ENCODE measurements around the gene KNCN. TPM values are rescaled to one million over a fixed set of nuclear protein-coding genes. Genes with fewer than 3 reads are reported as not detected.

The KNCN gene
- total RNA-seq, 4 donors from 2014 or later = not detected

DNA sequence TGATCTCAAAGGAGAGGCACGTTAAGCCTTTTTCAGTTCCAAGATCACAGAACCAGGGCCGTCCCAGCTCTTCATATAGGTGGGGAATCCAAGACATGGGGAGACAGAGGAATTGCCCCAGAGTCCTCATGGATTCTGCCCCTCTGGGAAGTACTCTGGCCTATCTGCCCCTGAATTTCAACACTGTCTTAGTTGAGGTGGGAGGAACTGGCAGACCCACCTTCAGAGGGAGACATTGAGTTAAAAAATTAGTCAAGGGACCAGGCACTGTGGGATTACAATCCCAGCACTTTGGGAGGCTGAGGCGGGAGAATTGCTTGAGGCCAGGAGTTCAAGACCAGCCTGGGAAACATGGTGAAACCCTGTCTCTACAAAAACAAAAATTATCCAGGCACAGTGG, 2.1 kb upstream of the KNCN start:
- no peak for TF ChIP-seq CTCF (IDR thresholded peaks at IDR 0.05)
- DNase-seq (ENCODE audit: low spot score) (no peak), ATAC-seq (ENCODE audit: low FRiP score) (no peak)

- DNase-seq (ENCODE audit: low spot score) = no peak
Measured at GRCh38 chr1:46552357-46553237, 1.1 kb upstream of the KNCN start.

GRCh38 chr1:46550751-46551231, 656 bp downstream of the KNCN start:
- no peak for DNase-seq (ENCODE audit: low spot score)
- no peak for TF ChIP-seq CTCF (IDR thresholded peaks at IDR 0.05)

More at GRCh38 chr1:46552357-46553237, 1.1 kb upstream of the KNCN start:
- no peak for ATAC-seq (ENCODE audit: low FRiP score)
- no peak for TF ChIP-seq CTCF (IDR thresholded peaks at IDR 0.05)

GRCh38 chr1:46549697-46550681, 1.5 kb downstream of the KNCN start:
- ATAC-seq (ENCODE audit: low FRiP score) = no peak
- DNase-seq (ENCODE audit: low spot score) = no peak
- TF ChIP-seq CTCF (IDR thresholded peaks at IDR 0.05) = no peak

More at GRCh38 chr1:46550751-46551231, 656 bp downstream of the KNCN start:
- no peak for ATAC-seq (ENCODE audit: low FRiP score)

GRCh38 chr1:46547481-46548383, 3.7 kb downstream of the KNCN start:
- ATAC-seq (ENCODE audit: low FRiP score) (no peak), DNase-seq (ENCODE audit: low spot score) (no peak)
- no peak for TF ChIP-seq CTCF (IDR thresholded peaks at IDR 0.05)

DNA sequence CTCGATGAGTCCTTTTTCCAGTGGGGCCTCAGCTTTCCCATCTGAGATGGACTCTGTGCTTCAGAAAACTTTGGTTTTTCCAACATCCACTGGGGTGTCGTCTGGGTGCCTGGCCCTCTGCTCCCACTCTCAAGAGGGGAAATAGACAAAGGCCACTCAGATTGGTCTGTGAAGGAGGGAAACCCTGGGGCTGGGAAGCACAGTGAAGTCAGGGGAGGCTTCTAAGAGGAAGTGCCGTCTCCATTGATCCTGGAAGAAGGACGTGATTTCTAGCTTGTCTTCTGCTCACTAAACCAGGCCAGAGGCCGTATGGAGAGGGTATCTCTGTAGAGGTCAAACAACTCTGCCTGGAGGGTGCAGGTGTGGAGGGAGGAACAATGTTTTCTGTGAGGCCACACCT, 5.2 kb downstream of the KNCN start:
- TF ChIP-seq CTCF (IDR thresholded peaks at IDR 0.05) = no peak
- DNase-seq (ENCODE audit: low spot score) = no peak
- no peak for ATAC-seq (ENCODE audit: low FRiP score)

Measured in omental fat pad (tissue), 4 donors.